GM23248 (cell line): ENCODE measurements around the gene CP. TPM values are rescaled to one million over a fixed set of nuclear protein-coding genes. Genes with fewer than 3 reads are reported as not detected.

ENCODE experiments used
- DNase-seq: peaks from one replicate; pipeline ENCODE4 v3.0.0-alpha.2; 2015
- H2AFZ ChIP-seq: fragments of 200-600 bp; sonication (generic); 2 replicates; pipeline ENCODE4 v1.6.1; 2016; ENCODE audit warnings: antibody characterized with exemption
- H3F3A ChIP-seq: fragments of 200-600 bp; sonication (generic); 2 replicates; pipeline ENCODE4 v1.6.1; 2016; ENCODE audit warnings: mild to moderate bottlenecking, antibody characterized with exemption, mixed run types; ENCODE audit not compliant: insufficient read depth
- H3K27ac ChIP-seq: fragments of 200-600 bp; sonication (generic); 2 replicates; pipeline ENCODE4 v1.5.1; 2016; ENCODE audit warnings: mild to moderate bottlenecking
- H3K27me3 ChIP-seq: fragments of 200-600 bp; sonication (generic); replicated peaks from 2 replicates; pipeline ENCODE4 v1.6.1; 2016; ENCODE audit warnings: mild to moderate bottlenecking; ENCODE audit not compliant: insufficient read depth
- H3K36me3 ChIP-seq: fragments of 200-600 bp; sonication (generic); 2 replicates; pipeline ENCODE4 v1.6.1; 2016; ENCODE audit warnings: low read depth, mild to moderate bottlenecking
- H3K4me1 ChIP-seq: fragments of 200-600 bp; sonication (generic); 2 replicates; pipeline ENCODE4 v1.6.1; 2016; ENCODE audit warnings: mild to moderate bottlenecking; ENCODE audit not compliant: insufficient read depth
- H3K4me2 ChIP-seq: fragments of 200-600 bp; sonication (generic); one replicate; pipeline ENCODE4 v1.6.1; 2016; ENCODE audit warnings: mild to moderate bottlenecking; ENCODE audit not compliant: unreplicated experiment
- H3K4me3 ChIP-seq: fragments of 200-600 bp; sonication (generic); 2 replicates; pipeline ENCODE4 v1.5.1; 2016; ENCODE audit warnings: mild to moderate bottlenecking
- H3K79me2 ChIP-seq: fragments of 200-600 bp; sonication (generic); 2 replicates; pipeline ENCODE4 v1.6.1; 2016; ENCODE audit warnings: mild to moderate bottlenecking; ENCODE audit not compliant: insufficient read depth
- H3K9ac ChIP-seq: fragments of 200-600 bp; sonication (generic); 2 replicates; pipeline ENCODE4 v1.6.1; 2016; ENCODE audit warnings: mild to moderate bottlenecking
- H3K9me2 ChIP-seq: fragments of 200-600 bp; sonication (generic); 2 replicates; pipeline ENCODE4 v1.6.1; 2016; ENCODE audit warnings: mixed run types, mild to moderate bottlenecking, moderate library complexity; ENCODE audit not compliant: insufficient read depth
- H3K9me3 ChIP-seq: fragments of 200-600 bp; sonication (generic); one replicate; pipeline ENCODE4 v1.6.1; 2017; ENCODE audit warnings: low read depth
- H4K20me1 ChIP-seq: fragments of 200-600 bp; sonication (generic); 2 replicates; pipeline ENCODE4 v1.6.0; 2016; ENCODE audit not compliant: insufficient read depth
- EZH2 ChIP-seq: fragments of 200-600 bp; sonication (generic); IDR thresholded peaks from 2 replicates; pipeline ENCODE4 v1.6.1; 2018; ENCODE audit warnings: antibody characterized with exemption, mild to moderate bottlenecking; ENCODE audit not compliant: insufficient read depth, poor library complexity, severe bottlenecking
- EZH2phosphoT487 ChIP-seq: fragments of 200-600 bp; sonication (generic); IDR thresholded peaks from 2 replicates; pipeline ENCODE4 v1.6.1; 2018; ENCODE audit warnings: antibody characterized with exemption, moderate library complexity, mild to moderate bottlenecking, low read depth; ENCODE audit not compliant: insufficient read depth
- WGBS, 2 experiments: methylation state at CpG; one replicate each; pipeline ENCODE4 v1.1.6; 2015 to 2017; ENCODE audit warnings: low lambda C conversion rate in 2 of 2, low coverage in 1 of 2; ENCODE audit errors: missing lambda C conversion rate in 2 of 2; 5-methylcytosine and 5-hydroxymethylcytosine counted together
- in situ Hi-C: fragments of 300-500 bp; cut with MboI; formaldehyde crosslinking; loops from 2 replicates; pipeline ENCODE4 v1.15.0; 2020
- polyA plus RNA-seq: library from polyadenylated mRNA; unstranded; fragments of >200 nt; fragmentation: Nextera tagmentation; extraction: Ambion mirVana; gene quantifications from 2 replicates; pipeline ENCODE4 v1.2.1, GENCODE V29; 2016
- total RNA-seq: library from RNA; depleted of rRNA; stranded (reverse); fragments of >200 nt; shearing (Covaris generic); gene quantifications from 2 replicates; pipeline ENCODE4 v1.2.3, GENCODE V29; 2014

The CP gene
- total and polyA plus RNA-seq, 2 experiments from 2014 or later, result not detected

GRCh38 chr3:149234671-149235245, 13.1 kb upstream of the CP start:
- Histone ChIP-seq H2AFZ (no peak overlapping the region), H3K4me3 (no peak overlapping the region), H3K9me2 (no peaks in the 10 kb centered on the region), H3K4me1 (peaks cover 5% of the 10 kb centered on the region; the same call in 1 of the 2 replicates), H3K4me2 (no peak overlapping the region), H3K27me3 (no peaks in the 10 kb centered on the region), H3K27ac (no peak overlapping the region), H3F3A (no peaks in the 10 kb centered on the region), H3K9me3 (no peaks in the 10 kb centered on the region), H3K79me2 (no peaks in the 10 kb centered on the region), H3K9ac (no peak overlapping the region), H3K36me3 (no peaks in the 10 kb centered on the region), H4K20me1 (no peaks in the 10 kb centered on the region)
- peak; percentile 14 for DNase-seq
- in situ Hi-C loops, result no loop called here
- 27 to 42% methylated on average over 5 of the region's 5 CpGs for WGBS, 2 experiments
- TF ChIP-seq EZH2phosphoT487, result no peak
- no peak for TF ChIP-seq EZH2

- no peaks in the 10 kb centered on the region for H3K9me3 ChIP-seq
- H3K9ac ChIP-seq, result no peak overlapping the region
- peaks cover 5% of the 10 kb centered on the region; the same call in 1 of the 2 replicates for H3K4me1 ChIP-seq
- H3K9me2 ChIP-seq, result no peaks in the 10 kb centered on the region
- in situ Hi-C loops, result no loop called here
- H3K27me3 ChIP-seq, result no peaks in the 10 kb centered on the region
- 74 to 77% methylated on average over 4 of the region's 4 CpGs for WGBS, 2 experiments
- no peak for TF ChIP-seq EZH2phosphoT487
- TF ChIP-seq EZH2, result no peak
- no peak overlapping the region for H2AFZ ChIP-seq
- no peaks in the 10 kb centered on the region for H4K20me1 ChIP-seq
- no peaks in the 10 kb centered on the region for H3F3A ChIP-seq
- no peak overlapping the region for H3K4me2 ChIP-seq
- no peaks in the 10 kb centered on the region for H3K79me2 ChIP-seq
- H3K4me3 ChIP-seq, result no peak overlapping the region
- H3K27ac ChIP-seq, result no peak overlapping the region
- DNase-seq, result no peak
- H3K36me3 ChIP-seq, result no peaks in the 10 kb centered on the region
Observed at GRCh38 chr3:149233323-149233722, 11.7 kb upstream of the CP start.

GRCh38 chr3:149231871-149232270, 10.2 kb upstream of the CP start:
- H3K36me3 ChIP-seq, result no peaks in the 10 kb centered on the region
- H3K4me1 ChIP-seq, result peaks cover 14% of the 10 kb centered on the region; the same call in 1 of the 2 replicates
- no peak overlapping the region for H2AFZ ChIP-seq
- H3K79me2 ChIP-seq, result no peaks in the 10 kb centered on the region
- no peaks in the 10 kb centered on the region for H3F3A ChIP-seq
- no peak overlapping the region for H3K27ac ChIP-seq
- DNase-seq, result no peak
- WGBS, 2 experiments, result 78 to 91% methylated on average over 2 of the region's 2 CpGs
- no peak overlapping the region for H3K4me2 ChIP-seq
- H3K9me2 ChIP-seq, result no peaks in the 10 kb centered on the region
- TF ChIP-seq EZH2phosphoT487, result no peak
- TF ChIP-seq EZH2, result no peak
- H3K9ac ChIP-seq, result no peak overlapping the region
- no peaks in the 10 kb centered on the region for H3K9me3 ChIP-seq
- no peak overlapping the region for H3K4me3 ChIP-seq
- H3K27me3 ChIP-seq, result no peaks in the 10 kb centered on the region
- in situ Hi-C loops, result no loop called here
- no peaks in the 10 kb centered on the region for H4K20me1 ChIP-seq

GRCh38 chr3:149227591-149228268, 6.1 kb upstream of the CP start:
- H3K9ac ChIP-seq, result no peak overlapping the region
- H3K4me1 ChIP-seq, result peaks cover 21% of the 10 kb centered on the region
- in situ Hi-C loops, result no loop called here
- H3K9me2 ChIP-seq, result no peaks in the 10 kb centered on the region
- H2AFZ ChIP-seq, result peak overlapping the region; percentile 52
- no peaks in the 10 kb centered on the region for H3K9me3 ChIP-seq
- 76 to 78% methylated on average over 5 of the region's 5 CpGs for WGBS, 2 experiments
- DNase-seq, result peak; percentile 24
- no peak for TF ChIP-seq EZH2
- TF ChIP-seq EZH2phosphoT487, result no peak
- H3K36me3 ChIP-seq, result no peaks in the 10 kb centered on the region
- no peak overlapping the region for H3K27ac ChIP-seq
- no peaks in the 10 kb centered on the region for H4K20me1 ChIP-seq
- no peaks in the 10 kb centered on the region for H3K27me3 ChIP-seq
- H3K4me2 ChIP-seq, result no peak overlapping the region
- peaks cover 5% of the 10 kb centered on the region; the same call in 1 of the 2 replicates for H3F3A ChIP-seq
- H3K4me3 ChIP-seq, result no peak overlapping the region
- no peaks in the 10 kb centered on the region for H3K79me2 ChIP-seq
